Activated CD8-positive, alpha-beta memory T cell treated with anti-CD3 and anti-CD28 coated beads, Interleukin-2, amount 50 U/mL, for 1 hour (primary cell): ENCODE data around the gene CD59.
"Not testable (repeated sequence)": the region's sequence is repeated elsewhere in the genome, so short reads cannot be mapped to it uniquely, and the experiment has no call there.

Experiments used
- DNase-seq: peaks from one replicate; pipeline ENCODE4 v3.0.0-alpha.2; 2020; ENCODE audit errors: extremely low read depth

The CD59 gene

DNA sequence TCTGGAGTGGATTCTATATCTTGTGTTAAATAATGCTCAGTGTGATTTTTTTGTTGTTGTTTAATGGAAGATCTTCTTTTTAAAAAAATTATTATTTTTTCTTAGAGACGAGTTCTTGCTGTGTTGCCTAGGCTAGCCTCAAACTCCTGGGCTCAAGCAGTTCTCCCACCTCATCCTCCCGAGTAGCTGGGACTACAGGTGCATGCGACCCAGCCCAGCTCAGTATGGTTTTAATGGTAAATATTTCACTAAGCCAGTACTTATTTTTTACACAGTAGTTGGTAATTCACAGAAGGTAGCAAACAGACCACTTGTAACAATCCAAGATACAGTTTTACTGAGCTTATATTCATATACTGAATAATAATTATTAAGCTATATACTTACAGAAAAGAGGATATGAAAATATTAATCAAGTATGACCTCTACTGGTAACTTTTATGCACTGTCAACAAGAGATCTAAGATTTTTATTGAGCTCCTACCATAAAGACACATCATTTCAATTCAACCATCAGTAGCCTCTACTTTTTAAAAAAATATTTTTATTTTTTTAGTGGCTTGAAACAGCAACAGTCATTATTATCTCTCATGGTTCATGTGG is 6.1 kb upstream of the CD59 start:
- no peak for DNase-seq

DNA sequence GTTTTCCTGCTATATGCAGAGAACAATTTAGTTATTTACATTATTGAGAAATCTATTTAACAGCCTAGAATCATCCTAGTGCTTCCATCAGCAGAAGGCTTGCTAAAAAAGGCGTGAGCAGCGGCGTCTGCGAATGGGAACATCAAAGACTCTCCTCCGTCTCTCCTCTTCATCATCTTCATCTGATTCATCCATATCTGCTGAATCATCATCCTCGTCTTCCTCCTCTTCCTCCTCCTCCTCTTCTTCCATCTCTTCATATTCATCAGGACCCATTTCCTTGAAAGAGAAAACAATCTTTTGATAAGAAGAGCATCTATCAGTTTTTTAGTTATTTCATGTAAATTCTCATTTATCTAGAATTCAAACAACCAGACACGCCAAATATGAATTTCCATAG is 5.6 kb upstream of the CD59 start:
- no peak for DNase-seq

DNA sequence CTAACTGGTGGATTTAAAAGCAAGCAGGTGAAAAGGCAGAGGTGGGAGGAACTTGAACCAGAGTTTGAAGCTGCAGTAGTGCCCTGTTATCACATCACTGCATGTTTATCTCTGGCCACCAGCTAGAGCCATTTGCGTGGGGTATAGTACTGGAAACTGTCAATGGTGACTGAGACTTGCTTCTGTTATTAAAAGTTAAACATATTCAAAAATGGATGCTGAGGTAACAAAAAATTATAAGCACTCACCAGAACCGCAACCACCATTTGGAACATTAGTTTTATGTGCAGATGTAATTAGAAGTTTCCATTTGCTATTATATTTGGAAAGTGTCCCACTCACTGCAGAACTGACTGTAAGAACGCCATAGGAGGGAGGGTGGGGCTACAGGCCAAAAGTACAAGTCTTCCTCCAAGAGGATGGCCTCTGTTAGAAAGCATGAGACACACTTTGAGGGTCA is 1.2 kb upstream of the CD59 start:
- no peak for DNase-seq

DNA sequence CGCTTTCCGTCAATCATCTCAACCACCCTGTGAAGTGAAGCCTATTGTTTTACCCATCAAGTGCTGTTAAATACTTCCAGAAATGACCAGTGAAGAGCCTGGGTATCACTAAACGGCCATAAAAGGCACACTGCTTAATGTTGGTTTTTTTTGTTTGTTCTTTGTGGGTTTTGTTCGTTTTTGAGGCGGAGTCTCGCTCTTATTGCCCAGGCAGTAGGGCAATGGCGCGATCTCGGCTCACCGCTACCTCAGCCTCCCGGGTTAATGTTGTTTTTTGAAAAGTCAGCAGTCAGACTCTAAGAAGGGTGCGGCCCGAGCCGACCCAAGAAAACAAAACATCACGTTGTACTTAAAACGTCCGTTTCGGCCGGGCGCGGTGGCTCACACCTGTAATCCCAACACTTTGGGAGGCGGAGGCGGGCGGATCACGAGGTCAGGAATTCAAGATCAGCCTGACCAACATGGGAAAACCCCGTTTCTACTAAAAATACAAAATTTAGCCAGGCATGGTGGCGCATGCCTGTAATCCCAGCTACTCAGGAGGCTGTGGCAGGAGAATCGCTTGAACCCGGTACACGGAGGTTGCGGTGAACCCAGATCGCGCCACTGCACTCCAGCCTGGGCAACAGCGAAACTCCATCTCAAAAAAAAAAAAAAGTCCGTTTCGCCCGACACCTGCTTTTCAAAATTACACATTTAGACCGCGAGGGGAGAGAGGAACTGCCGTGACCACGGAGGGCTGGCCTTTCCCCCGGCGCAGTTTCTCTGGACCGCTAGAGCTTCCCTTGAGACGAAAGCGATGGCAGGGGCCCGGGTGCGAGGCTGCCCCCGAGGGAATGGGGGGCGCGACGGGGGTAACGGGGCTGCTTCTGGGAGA is 714 bp downstream of the CD59 start:
- DNase-seq = no peak

DNA sequence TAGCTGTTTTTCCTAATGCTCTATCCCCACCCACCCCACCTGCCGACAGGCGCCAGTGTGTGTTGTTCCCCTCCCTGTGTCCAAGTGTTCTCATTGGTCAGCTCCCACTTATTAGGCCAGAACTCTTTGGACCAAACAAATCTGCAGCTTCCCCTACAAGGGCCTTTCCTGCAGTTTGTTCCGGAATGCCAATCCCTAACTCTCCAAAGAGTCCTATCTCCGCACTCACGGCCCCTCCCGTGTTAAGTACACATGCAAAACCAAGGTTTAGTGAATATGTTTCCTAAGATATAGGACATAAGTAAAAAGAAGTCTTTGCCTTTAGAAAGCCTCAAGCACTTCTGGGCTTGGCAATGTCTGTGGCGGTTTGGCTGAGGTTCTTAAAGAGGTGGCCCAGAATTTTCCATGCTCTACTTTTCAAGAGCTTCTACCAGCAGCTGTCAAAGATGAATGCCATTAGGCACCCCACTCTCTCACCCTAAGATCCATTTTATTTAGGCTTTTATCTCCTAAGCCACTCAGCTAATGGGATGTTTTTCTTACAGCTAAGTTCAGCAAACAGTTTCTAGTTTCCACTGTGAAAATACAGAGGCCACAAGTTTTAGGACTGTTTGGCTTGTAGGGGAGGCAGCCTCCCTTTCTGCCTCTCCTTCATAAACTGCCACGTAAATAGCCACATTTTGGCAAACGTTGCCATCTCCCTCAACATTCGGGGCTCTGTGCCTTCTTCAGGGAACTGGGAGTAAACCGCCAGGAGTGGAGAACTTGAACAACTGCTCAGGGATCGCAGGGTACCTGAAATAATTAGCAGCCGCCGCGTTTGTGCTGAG is 1.6 kb downstream of the CD59 start:
- no peak for DNase-seq

DNA sequence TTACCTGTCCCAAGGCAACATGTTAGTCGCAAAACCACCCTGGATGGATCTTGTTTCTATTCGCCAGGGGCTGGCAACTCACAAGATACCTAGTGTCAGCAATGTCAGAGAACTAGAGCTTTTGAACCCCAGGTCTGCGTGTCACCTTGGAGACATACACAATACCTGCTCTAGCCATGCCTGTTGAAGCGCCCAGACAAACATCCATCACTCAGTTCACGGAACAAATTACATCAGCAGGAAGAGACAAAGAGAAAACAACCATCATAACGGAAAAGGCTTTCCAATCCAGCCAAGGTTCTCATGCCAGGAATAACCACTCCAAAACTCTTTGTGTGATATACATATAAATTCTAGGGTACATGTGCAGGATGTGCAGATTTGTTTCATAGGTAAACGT is 2.2 kb downstream of the CD59 start:
- DNase-seq = no peak

DNA sequence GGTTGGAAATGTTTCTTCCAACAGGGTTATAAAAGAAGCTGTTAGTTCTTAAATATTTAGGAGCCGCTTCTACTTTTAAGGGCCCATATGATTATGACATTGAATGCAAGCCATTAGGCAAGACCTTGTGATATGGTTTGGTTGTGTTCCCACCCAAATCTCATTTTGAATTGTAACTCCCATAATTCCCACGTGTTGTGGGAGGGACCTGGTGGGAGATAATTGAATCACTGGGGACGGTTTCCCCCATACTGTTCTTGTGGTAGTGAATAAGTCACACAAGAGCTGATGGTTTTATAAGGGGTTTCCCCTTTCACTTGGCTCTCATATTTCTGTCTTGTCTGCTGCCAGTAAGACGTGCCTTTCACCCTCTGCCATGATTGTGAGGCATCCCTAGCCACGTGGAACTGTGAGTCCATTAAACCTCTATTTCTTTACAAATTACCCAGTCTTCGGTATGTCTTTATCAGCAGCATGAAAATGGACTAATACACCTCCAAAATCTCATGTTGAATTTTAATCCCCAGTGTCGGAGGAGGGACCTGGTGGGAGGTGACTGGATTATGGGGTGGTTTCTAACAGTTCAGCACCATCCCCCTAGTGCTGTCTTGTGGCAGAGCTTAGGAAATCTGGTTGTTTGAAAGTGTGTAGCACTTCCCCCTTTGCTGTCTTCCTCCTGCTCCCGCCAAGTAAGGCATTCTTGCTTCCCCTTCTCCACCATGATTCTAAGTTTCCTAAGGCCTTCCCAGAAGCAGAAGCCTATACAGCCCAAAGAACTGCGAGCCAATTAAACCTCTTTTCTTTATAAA is 4.3 kb downstream of the CD59 start:
- DNase-seq = no peak

DNA sequence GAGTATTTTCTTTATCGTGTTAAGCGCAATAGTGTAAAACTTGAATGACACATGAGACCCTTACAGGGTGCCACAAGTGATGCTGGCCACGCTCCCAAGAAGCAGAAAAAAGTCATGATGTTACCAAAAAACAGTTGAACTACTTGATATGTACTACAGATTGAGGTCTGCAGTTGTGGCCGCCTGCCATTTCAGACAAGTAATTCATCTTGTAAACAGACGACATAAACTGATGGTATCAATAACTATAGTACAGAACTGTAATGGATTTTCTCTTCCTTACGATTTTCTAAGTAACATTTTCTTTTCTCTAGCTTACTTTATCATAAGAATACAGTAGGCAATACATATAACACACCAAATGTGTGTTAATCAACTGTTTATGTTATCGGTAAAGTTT is 5.5 kb downstream of the CD59 start:
- no peak for DNase-seq

DNA sequence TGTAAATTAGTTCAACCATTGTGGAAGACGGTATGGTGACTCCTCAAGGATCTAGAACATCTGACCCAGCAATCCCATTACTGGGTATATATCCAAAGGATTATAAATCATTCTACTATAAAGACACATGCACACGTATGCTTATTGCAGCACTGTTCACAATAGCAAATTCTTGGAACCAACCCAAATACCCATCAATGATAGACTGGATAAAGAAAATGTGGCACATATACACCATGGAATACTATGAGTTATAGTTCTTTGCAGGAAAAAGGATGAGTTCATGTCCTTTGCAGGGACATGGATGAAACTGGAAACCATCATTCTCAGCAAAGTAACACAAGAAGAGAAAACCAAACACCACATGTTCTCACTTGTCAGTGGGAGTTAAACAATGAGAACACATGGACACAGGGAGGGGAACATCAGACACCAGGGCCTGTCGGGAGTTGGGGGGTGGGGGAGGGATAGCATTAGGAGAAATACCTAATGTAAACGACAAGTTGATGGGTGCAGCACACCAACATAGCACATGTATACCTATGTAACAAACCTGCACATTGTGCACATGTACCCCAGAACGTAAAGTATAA is 7.1 kb downstream of the CD59 start:
- not testable (repeated sequence) for DNase-seq

DNA sequence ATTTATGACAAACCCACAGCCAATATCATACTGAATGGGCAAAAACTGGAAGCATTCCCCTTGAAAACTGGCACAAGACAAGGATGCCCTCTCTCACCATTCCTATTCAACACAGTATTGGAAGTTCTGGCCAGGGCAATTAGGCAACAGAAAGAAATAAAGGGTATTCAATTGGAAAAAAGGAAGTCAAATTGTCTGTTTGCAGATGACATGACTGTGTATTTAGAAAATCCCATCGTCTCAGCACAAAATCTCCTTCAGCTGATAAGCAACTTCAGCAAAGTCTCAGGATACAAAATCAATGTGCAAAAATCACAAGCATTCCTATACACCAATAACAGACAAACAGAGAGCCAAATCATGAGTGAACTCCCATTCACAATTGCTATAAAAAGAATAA is 8.7 kb downstream of the CD59 start:
- not testable (repeated sequence) for DNase-seq

DNA sequence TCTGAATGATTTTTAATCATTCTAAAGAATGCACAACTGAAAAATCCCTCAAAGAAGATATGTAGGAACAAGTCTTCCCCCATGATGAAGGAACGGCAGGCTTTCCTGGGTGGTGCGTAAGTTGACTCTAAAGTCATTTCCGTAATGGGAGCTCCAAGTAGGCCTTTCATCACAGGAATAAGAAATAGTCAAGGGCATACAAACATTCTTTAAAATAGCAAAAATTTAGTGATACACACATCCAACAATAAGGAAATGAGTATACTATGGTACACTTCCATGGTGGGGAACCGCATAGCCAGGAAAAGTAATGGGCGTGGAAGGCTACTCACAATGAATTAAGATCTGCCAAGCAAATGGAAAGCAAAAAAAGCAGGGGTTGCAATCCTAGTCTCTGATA is 10.7 kb downstream of the CD59 start:
- DNase-seq = no peak

DNA sequence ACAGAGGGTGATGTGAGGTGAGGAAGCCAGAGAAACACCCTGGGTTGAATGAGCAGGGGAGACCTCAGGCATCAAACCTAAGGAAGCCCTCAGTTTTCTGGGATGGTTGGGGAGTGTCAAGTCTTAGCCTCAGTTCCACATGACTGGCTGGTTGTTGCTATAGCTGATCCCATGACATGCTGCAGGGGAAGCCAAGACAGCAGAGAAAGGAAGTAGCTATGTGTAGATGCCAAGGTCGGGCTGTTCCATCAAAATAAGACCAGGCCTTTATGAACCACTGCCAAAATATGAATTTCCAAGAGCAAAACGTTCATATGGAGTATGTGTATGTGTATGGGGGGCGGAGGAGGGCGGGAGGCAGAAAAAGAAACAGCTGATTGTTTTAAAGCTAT is 11.6 kb downstream of the CD59 start:
- DNase-seq = no peak

DNA sequence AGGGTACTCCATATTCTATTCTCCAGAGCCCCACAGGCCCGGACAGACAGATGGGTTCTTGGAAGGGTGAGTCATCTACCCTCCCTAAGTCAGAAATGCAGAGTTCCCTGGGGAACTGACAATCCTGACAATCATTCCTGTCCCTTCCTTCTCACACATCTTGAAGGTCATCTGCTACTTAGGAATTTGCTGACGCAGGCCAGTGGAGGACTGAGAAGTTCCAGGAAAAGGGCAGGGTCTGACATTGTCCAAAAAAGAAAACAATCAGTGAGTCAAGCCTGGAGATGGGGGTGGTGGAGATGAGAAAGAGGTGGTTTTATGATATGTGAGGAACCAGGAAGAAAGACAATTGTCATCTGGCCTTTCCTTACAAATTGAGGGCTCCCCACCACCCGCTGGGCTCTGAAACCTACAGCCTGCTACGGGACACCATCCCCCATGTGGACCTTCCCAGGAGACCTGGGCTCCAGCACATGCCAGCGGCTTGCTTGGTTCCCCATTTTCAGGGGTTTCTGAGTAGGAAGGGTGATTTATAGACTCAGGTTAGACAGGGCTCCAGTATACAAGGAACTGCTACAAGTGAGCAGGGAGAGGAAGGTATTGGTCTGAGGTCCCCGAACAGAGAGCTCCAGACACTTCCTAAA is 12.9 kb downstream of the CD59 start:
- no peak for DNase-seq

DNA sequence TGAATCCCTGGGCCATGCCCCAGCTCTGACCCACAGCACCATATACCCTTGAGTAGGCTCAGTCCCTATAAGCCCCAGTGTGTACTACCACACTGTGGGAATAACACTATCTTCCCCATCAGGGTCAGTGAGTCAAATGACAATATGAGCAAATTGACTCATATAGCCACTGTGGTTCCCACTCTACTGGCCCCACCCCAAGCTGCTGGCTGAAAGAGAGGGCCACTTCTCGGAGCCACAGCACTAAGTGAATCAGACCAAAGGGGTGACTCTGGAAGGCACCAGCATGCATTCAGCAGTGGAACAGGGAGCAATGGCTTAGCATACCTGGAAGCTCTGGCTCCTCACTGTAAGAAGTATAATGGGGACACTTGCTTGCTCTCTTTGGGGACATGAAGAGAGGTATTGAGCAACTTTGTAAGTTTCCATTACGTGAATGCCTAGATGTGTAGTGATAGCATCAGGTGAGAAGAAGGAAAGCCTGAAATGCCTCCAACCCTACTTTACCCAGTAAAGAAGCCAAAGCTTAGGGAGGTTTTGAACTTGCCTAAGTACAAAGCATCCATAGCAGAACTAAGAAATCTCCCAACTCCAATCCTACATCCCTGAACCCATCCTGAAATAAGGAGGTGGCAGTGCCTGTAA is 13.5 kb downstream of the CD59 start:
- no peak for DNase-seq

DNA sequence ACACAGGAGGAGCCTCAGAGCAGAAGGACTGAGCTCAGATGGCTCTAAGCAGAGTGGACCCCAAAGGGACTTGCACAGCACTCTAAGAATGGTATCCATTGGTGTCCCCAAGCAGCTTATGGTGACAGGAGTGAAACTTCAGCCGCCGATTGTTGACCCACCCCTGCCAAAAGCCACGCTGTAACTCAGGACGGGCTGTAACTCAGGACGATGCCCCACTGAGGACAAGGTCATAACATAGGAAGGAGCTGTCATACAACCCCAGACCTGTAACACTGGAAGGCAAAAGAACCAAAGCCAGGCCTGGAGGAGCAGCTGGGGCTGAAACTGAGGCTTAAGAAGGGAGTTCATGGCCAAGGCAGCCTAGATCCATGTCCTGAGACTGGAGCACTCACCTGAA is 14.2 kb downstream of the CD59 start:
- DNase-seq = no peak

DNA sequence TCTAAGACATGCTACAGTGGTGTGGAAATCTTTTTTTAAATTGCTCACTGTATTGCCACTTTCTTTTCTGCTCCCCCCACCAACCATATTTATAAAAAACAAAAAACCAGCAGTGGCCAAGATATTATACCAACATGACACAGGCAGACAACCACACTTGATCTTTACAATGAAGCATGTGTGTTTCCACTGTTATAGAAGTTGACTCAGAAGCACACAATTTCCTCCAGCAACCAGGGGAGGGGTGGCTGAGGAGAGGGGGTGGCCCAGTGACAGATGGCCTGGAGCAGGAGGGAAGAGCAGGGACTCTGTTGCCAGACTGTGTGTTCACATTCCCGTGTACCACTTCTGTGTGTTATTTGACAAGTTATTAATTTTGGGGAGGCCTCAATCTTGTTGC is 14.8 kb downstream of the CD59 start:
- DNase-seq = no peak

DNA sequence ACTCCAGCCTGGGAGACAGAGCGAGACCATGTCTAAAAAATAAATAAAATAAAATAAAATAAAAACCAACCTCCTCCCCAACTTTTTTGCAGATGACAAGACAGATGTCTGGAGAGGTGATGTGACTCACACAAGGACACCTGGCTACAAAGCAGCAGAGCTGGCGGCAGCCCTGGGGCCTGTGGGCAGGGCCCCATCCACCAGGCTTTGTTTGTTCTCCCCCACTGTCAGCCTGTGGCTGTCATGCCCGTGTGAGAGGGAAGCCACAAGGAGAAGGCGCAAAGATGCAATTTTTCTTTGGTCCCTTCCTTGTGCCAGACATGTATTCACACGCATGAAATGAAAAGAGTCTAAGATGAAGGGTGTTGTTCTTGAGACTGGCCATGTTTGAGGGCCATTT is 16.6 kb downstream of the CD59 start:
- no peak for DNase-seq

DNA sequence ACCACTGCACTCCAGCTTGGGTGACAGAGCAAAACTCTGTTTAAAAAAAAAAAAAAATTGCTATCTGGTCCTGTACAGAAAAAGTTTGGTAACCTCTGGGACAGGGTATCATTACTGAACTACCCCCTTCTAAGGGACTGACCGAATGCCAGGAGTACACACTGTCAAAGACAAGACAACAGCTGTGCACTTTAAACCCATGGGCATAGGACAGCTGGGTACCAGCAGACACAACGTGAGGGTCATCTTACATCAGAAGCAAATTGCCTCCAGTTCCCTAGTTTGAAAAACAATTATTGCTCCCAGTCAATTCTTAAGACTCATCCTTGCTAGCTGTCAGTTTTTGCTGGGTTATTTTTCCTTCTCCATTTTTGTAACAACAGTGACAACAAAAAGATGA is 17.8 kb downstream of the CD59 start:
- no peak for DNase-seq

DNA sequence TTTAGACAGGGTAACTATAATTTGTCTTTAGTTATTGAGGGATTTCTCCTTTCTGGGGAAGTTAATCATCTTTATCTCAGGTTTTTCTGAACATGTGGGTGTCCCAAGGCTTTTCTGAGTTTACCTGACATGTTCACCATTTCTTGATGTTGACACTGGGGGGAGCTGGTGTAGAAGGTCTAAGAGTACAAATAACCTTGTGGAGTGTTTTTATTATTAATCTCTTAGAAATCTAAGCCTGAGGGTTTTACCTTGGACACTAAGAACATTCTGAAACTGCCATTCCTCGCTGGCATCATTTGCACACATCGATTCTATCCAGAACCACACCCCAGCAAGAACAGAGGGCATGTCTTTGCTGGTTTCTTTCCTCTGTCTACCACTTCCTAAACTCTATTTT is 20.0 kb downstream of the CD59 start:
- no peak for DNase-seq

DNA sequence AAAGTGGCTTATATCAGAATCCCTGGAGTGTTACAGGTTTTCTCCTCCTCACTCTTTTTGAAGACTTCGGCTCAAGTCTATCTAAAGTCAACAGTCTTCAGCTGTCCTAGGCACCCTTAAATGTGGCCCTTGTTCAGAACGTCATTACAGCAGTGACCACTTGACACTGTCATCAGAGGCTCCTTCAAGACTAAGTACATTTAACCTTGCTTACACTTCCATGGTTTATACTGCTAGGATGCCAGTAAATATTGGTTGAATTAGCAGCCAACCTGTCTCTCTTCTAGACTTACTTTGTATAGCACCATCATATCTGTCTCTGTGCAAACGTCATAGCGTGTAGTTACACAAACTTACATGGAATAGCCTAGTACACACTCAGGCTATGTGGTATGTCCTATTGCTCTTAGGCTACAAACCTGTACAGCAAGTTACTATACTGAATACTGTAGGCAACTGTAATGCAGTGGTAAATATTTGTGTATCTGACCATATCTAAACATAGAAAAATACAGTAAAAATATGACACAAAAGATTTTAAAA is 22.3 kb downstream of the CD59 start:
- DNase-seq = no peak
